Measurements from ENCODE around the gene REPS1.
A peak's percentile ranks its signal among the peaks of the same experiment; 100 is the strongest.
"Not testable (repeated sequence)": the region's sequence is repeated elsewhere in the genome, so short reads cannot be mapped to it uniquely, and the experiment has no call there.

REPS1 gene

GRCh38 chr6:139027620-139028182, 39.6 kb upstream of the REPS1 start (continued):
- peak; percentile 77 for TF ChIP-seq ZBTB20 (tag by site-specific recombination; IDR thresholded peaks at IDR 0.05)
- peak; percentile 88 for TF ChIP-seq SCRT1 (tag by site-specific recombination; IDR thresholded peaks at IDR 0.05; ENCODE audit: borderline replicate concordance)
- no peak for TF ChIP-seq ZIC2 (tag by site-specific recombination; IDR thresholded peaks at IDR 0.05)
- TF ChIP-seq ZNF324 (tag by site-specific recombination; IDR thresholded peaks at IDR 0.05) = peak; percentile 38; the same call in 1 of the 2 replicates
- peak; percentile 67; the same call in 1 of the 2 replicates for TF ChIP-seq ZNF692 (tag by site-specific recombination; IDR thresholded peaks at IDR 0.05)
- TF ChIP-seq GLI4 (tag by site-specific recombination; IDR thresholded peaks at IDR 0.05) = no peak
- TF ChIP-seq ZNF335 (tag by site-specific recombination; conservative IDR thresholded peaks at IDR 0.05) = 0 out of 2 replicates have a peak, but pooled peaks have one; percentile 19
- no peak for TF ChIP-seq MEIS1 (CRISPR knock-in tag; IDR thresholded peaks at IDR 0.05; ENCODE audit: borderline replicate concordance)
- TF ChIP-seq ZBTB26 (tag by site-specific recombination; optimal IDR thresholded peaks at IDR 0.05) = no peak

GRCh38 chr6:139025416-139025815, 37.4 kb upstream of the REPS1 start:
- H3K36me3 ChIP-seq (ENCODE audit: control insufficient read depth in 2 of 2, insufficient read depth in 1 of 2, low read length in 2 of 2); H3K27ac ChIP-seq (ENCODE audit: extremely low read depth, low read depth, low read length); CTCF ChIA-PET; H3K9me3 ChIP-seq (ENCODE audit: control insufficient read depth, insufficient read depth, low read depth, low read length); POLR2A ChIA-PET; H3K4me1 ChIP-seq (ENCODE audit: control insufficient read depth, insufficient read depth, low read length); H3K4me3 ChIP-seq (ENCODE audit: low read depth, low read length): not testable (repeated sequence)

- Histone ChIP-seq H3K27ac (ENCODE audit: extremely low read depth, low read depth, low read length) (no peak overlapping the region), H3K4me3 (ENCODE audit: low read depth, low read length) (no peak overlapping the region), H3K4me1 (ENCODE audit: control insufficient read depth, insufficient read depth, low read length) (no peaks in the 10 kb centered on the region; the same call in 1 of the 2 replicates), H3K9me3 (ENCODE audit: control insufficient read depth, insufficient read depth, low read depth, low read length) (no peaks in the 10 kb centered on the region), H3K36me3 (ENCODE audit: control insufficient read depth in 2 of 2, insufficient read depth in 1 of 2, low read length in 2 of 2) (no peaks in the 10 kb centered on the region)
- CTCF ChIA-PET = interaction anchor here (0.7 kb wide), 1 partner anchor 47 kb away, joined by 4 read pairs; no protein-coding TSS in a partner anchor
- TF ChIP-seq YY2 (tag by site-specific recombination; IDR thresholded peaks at IDR 0.05) (no peak), ZNF354C (tag by site-specific recombination; IDR thresholded peaks at IDR 0.05; ENCODE audit: borderline replicate concordance, low read depth) (no peak), ZNF530 (tag by site-specific recombination; IDR thresholded peaks at IDR 0.05; ENCODE audit: low read depth) (no peak), ZBTB20 (tag by site-specific recombination; IDR thresholded peaks at IDR 0.05) (no peak), ZNF157 (tag by site-specific recombination; IDR thresholded peaks at IDR 0.05) (no peak), SP2 (tag by site-specific recombination; IDR thresholded peaks at IDR 0.05) (no peak), REPIN1 (tag by site-specific recombination; IDR thresholded peaks at IDR 0.05; ENCODE audit: low read depth) (no peak), ZNF639 (tag by site-specific recombination; IDR thresholded peaks at IDR 0.05) (no peak)
- POLR2A ChIA-PET = no interaction called here
Measured at GRCh38 chr6:139020689-139021088, 32.6 kb upstream of the REPS1 start.

- CTCF ChIA-PET = no interaction called here
- Histone ChIP-seq H3K4me1 (ENCODE audit: control insufficient read depth, insufficient read depth, low read length) (no peaks in the 10 kb centered on the region; the same call in 1 of the 2 replicates), H3K27ac (ENCODE audit: extremely low read depth, low read depth, low read length) (no peak overlapping the region), H3K9me3 (ENCODE audit: control insufficient read depth, insufficient read depth, low read depth, low read length) (no peaks in the 10 kb centered on the region), H3K4me3 (ENCODE audit: low read depth, low read length) (no peak overlapping the region), H3K36me3 (ENCODE audit: control insufficient read depth in 2 of 2, insufficient read depth in 1 of 2, low read length in 2 of 2) (no peaks in the 10 kb centered on the region)
- POLR2A ChIA-PET = no interaction called here
- TF ChIP-seq ZNF707 (tag by site-specific recombination; IDR thresholded peaks at IDR 0.05) (no peak), ZNF202 (tag by site-specific recombination; IDR thresholded peaks at IDR 0.05; ENCODE audit: borderline replicate concordance) (no peak), ZNF544 (tag by site-specific recombination; IDR thresholded peaks at IDR 0.05) (no peak), ZSCAN16 (tag by site-specific recombination; IDR thresholded peaks at IDR 0.05) (no peak)
Measured at GRCh38 chr6:139019722-139020121, 31.7 kb upstream of the REPS1 start.

All from HEK293 (cell line).